IMR-90 (cell line): ENCODE data around the gene PPOX.

Experiments
- CEBPB ChIP-seq: IDR thresholded peaks from 2 replicates; pipeline ENCODE4 v1.6.1; 2012; ENCODE audit warnings: low read depth, low read length, improper control_type of control experiment
- CTCF ChIP-seq: conservative IDR thresholded peaks from 2 replicates; pipeline ENCODE4 v1.5.1; 2012; ENCODE audit warnings: mild to moderate bottlenecking, low read depth, low read length, improper control_type of control experiment
- MAFK ChIP-seq: IDR thresholded peaks from 2 replicates; pipeline ENCODE4 v1.6.1; 2012; ENCODE audit warnings: low read depth, low read length, improper control_type of control experiment
- NFE2L2 ChIP-seq: fragments of 150-350 bp; IDR thresholded peaks from 2 replicates; pipeline ENCODE4 v1.6.1; 2016; ENCODE audit warnings: low read depth, mild to moderate bottlenecking, low read length
- POLR2A ChIP-seq: IDR thresholded peaks from 2 replicates; pipeline ENCODE4 v1.6.1; 2012; ENCODE audit warnings: mild to moderate bottlenecking, low read depth, low read length

- no peak for TF ChIP-seq POLR2A
- no peak for TF ChIP-seq CTCF
- TF ChIP-seq NFE2L2 = no peak
- no peak for TF ChIP-seq CEBPB
- TF ChIP-seq MAFK = no peak
Measured at GRCh38 chr1:161179698-161180097, 13.5 kb downstream of the PPOX start.
